GM12878 (cell line): ENCODE results near the gene ARMS2. TPM values are rescaled to one million over a fixed set of nuclear protein-coding genes. Genes with fewer than 3 reads are reported as not detected.

Source experiments
- ATAC-seq: fragments of 200-7000 bp; cut with Tn5 transposase; 3 replicates; pipeline ENCODE4 v1.9.1; 2020; ENCODE audit warnings: mild to moderate bottlenecking, moderate library complexity
- BruUV-seq: library from RNA; stranded (reverse); fragments of 400-500 nt; replicated peaks from 2 replicates; lab custom pipeline; 2021; lab: Mats Ljungman, UMichigan
- CTCF ChIA-PET: fragments of 300-600 bp; sonication (Branson Sonifier 250); formaldehyde crosslinking; extraction: SDS; loops from one replicate; lab custom pipeline; 2021; ENCODE audit warnings: inconsistent platforms; lab: Yijun Ruan, JAX
- POLR2A ChIA-PET: fragments of 350-600 bp; formaldehyde crosslinking; extraction: SDS; loops from one replicate; lab custom pipeline; 2021; ENCODE audit warnings: inconsistent platforms; lab: Charles Lee
- RAD21 ChIA-PET: fragments of 300-600 bp; sonication (Branson Sonifier 250); formaldehyde crosslinking; loops from one replicate; lab custom pipeline; 2023; ENCODE audit warnings: antibody characterized with exemption; ENCODE audit not compliant: unreplicated experiment; lab: Charles Lee
- SMC1A ChIA-PET: fragments of 300-600 bp; sonication (Branson Sonifier 250); formaldehyde crosslinking; loops from one replicate; lab custom pipeline; 2023; ENCODE audit not compliant: unreplicated experiment, uncharacterized antibody; lab: Charles Lee
- DNase-seq: peaks from one replicate; pipeline ENCODE4 v3.0.0-alpha.2; 2011; ENCODE audit warnings: low read depth, low spot score
- FAIRE-seq: peaks from 3 replicates; lab custom pipeline; 2011; peaks lifted over from hg19 to GRCh38; lab: Jason Lieb, UNC
- H2AFZ ChIP-seq: 2 replicates; pipeline ENCODE4 v1.6.0; 2011; ENCODE audit warnings: low read depth, low read length, control low read depth; ENCODE audit not compliant: control insufficient read depth
- H3K27ac ChIP-seq: 2 replicates; pipeline ENCODE4 v1.5.1; 2011; ENCODE audit warnings: control low read depth; ENCODE audit not compliant: control insufficient read depth, insufficient read depth
- H3K27me3 ChIP-seq, 2 experiments: replicated peaks in 1 of 2; 2 replicates each; pipeline versions ENCODE4 v1.6.0 to v1.6.1; 2011; ENCODE audit warnings: low read length in 1 of 2; ENCODE audit not compliant: control insufficient read depth in 2 of 2, insufficient read depth in 2 of 2
- H3K36me3 ChIP-seq, 2 experiments: 2 replicates each; pipeline ENCODE4 v1.5.1; 2011; ENCODE audit warnings: low read length in 1 of 2; ENCODE audit not compliant: control insufficient read depth in 2 of 2, insufficient read depth in 2 of 2
- H3K4me1 ChIP-seq: 2 replicates; pipeline ENCODE4 v1.6.1; 2011; ENCODE audit warnings: mild to moderate bottlenecking, low read length, moderate library complexity, mixed read lengths; ENCODE audit not compliant: control insufficient read depth, insufficient read depth
- H3K4me2 ChIP-seq: 2 replicates; pipeline ENCODE4 v1.6.0; 2011; ENCODE audit warnings: control low read depth; ENCODE audit not compliant: control insufficient read depth, insufficient read depth
- H3K4me3 ChIP-seq: fragments of 200-600 bp; sonication (generic); 2 replicates; pipeline ENCODE4 v1.5.1; 2016
- H3K79me2 ChIP-seq: 2 replicates; pipeline ENCODE4 v1.6.0; 2011; ENCODE audit warnings: low read length; ENCODE audit not compliant: control insufficient read depth, insufficient read depth
- H3K9ac ChIP-seq: 2 replicates; pipeline ENCODE4 v1.8.0; 2011; ENCODE audit warnings: low read length, control low read depth, mixed read lengths; ENCODE audit not compliant: control insufficient read depth, insufficient read depth
- H3K9me3 ChIP-seq: replicated peaks from 3 replicates; pipeline ENCODE4 v1.5.1; 2011; ENCODE audit warnings: mild to moderate bottlenecking, low read length; ENCODE audit not compliant: control insufficient read depth, insufficient read depth
- H4K20me1 ChIP-seq: 2 replicates; pipeline ENCODE4 v1.6.0; 2011; ENCODE audit not compliant: control insufficient read depth, insufficient read depth
- BHLHE40 ChIP-seq, 2 experiments: fragments of 450-650 bp in 1 of 2; IDR thresholded peaks; 2 replicates each; pipeline ENCODE4 v1.6.1; 2011 to 2017; ENCODE audit warnings: low read depth in 2 of 2, borderline replicate concordance in 1 of 2, improper control_type of control experiment in 1 of 2, low read length in 1 of 2, mild to moderate bottlenecking in 1 of 2
- CEBPZ ChIP-seq: fragments of 150-350 bp; IDR thresholded peaks from 2 replicates; pipeline ENCODE4 v1.6.1; 2016; ENCODE audit warnings: low read depth, low read length
- CHD1 ChIP-seq: IDR thresholded peaks from 2 replicates; pipeline ENCODE4 v1.6.1; 2012; ENCODE audit warnings: low read depth, low read length, improper control_type of control experiment
- CREM ChIP-seq: IDR thresholded peaks from 2 replicates; pipeline ENCODE4 v1.6.1; 2014; ENCODE audit warnings: antibody characterized with exemption, low read depth
- E2F8 ChIP-seq: fragments of 450-650 bp; IDR thresholded peaks from 2 replicates; pipeline ENCODE4 v1.6.1; 2018; ENCODE audit warnings: mild to moderate bottlenecking, low read depth, moderate library complexity; ENCODE audit not compliant: partially characterized antibody
- HSF1 ChIP-seq: fragments of 150-350 bp; IDR thresholded peaks from 2 replicates; pipeline ENCODE4 v1.6.1; 2014; ENCODE audit warnings: mild to moderate bottlenecking, low read depth, low read length
- JUND ChIP-seq: IDR thresholded peaks from 2 replicates; pipeline ENCODE4 v1.6.1; 2012; ENCODE audit warnings: low read depth, mild to moderate bottlenecking, low read length, improper control_type of control experiment, moderate library complexity
- MXI1 ChIP-seq: fragments of 150-350 bp; IDR thresholded peaks from 2 replicates; pipeline ENCODE4 v1.6.1; 2011; ENCODE audit warnings: low read depth, mild to moderate bottlenecking, inconsistent platforms, low read length, improper control_type of control experiment
- PAX8 ChIP-seq: fragments of 450-650 bp; IDR thresholded peaks from 2 replicates; pipeline ENCODE4 v1.6.1; 2017; ENCODE audit warnings: mild to moderate bottlenecking, moderate library complexity
- SUZ12 ChIP-seq: fragments of 200-600 bp; sonication (generic); IDR thresholded peaks from one replicate; pipeline ENCODE4 v1.6.1; 2018; ENCODE audit warnings: antibody characterized with exemption, mild to moderate bottlenecking; ENCODE audit not compliant: unreplicated experiment
- YY1 ChIP-seq: IDR thresholded peaks from 2 replicates; pipeline ENCODE4 v1.6.1; 2011; ENCODE audit warnings: low read depth, mild to moderate bottlenecking, low read length
- WGBS: methylation state at CpG from one replicate; pipeline ENCODE4 v1.1.6; 2016; ENCODE audit warnings: low lambda C conversion rate; ENCODE audit not compliant: insufficient replicate concordance, insufficient coverage; ENCODE audit errors: missing lambda C conversion rate; 5-methylcytosine and 5-hydroxymethylcytosine counted together
- in situ Hi-C: fragments of 300-500 bp; cut with MboI; formaldehyde crosslinking; loops from 9 replicates; pipeline ENCODE4 v1.14.3; 2018; ENCODE audit warnings: mixed read lengths
- intact Hi-C: fragments of 100-400 bp; cut with micrococcal nuclease; formaldehyde crosslinking; loops from one replicate; pipeline ENCODE4 v1.14.2; 2022; ENCODE audit not compliant: unreplicated experiment
- polyA plus RNA-seq, 11 experiments: library from polyadenylated mRNA; depleted of rRNA in 4 of 11; unstranded in 6 of 11; stranded (reverse) in 5 of 11; fragments of >200 nt; fragmentation: Nextera tagmentation in 4 of 11; fragmentation: Illumina TruSeq in 1 of 11; extraction: Ambion mirVana in 4 of 11; extraction: Trizol in 1 of 11; gene quantifications; 1 replicate in 1 of 11; 2 replicates in 10 of 11; pipeline versions ENCODE4 v1.2.1 to v1.2.3, GENCODE V29; 2011 to 2016; ENCODE audit warnings: inconsistent platforms in 2 of 11, missing spikeins in 2 of 11, low read depth in 1 of 11
- total RNA-seq, 4 experiments: library from RNA; depleted of rRNA in 3 of 4; stranded (reverse); fragments of >200 nt in 3 of 4; fragmentation: Illumina TruSeq in 1 of 4; extraction: Trizol in 1 of 4; gene quantifications; 2 replicates each; pipeline versions ENCODE4 v1.2.1 to v1.2.3, GENCODE V29; 2013 to 2021

Gene ARMS2
- total and polyA plus RNA-seq, 10 of the 15 experiments (the other 5 are each of a cell fraction or from before 2014, with no cell fraction given) = not detected

- no peaks in the 10 kb centered on the region for H4K20me1 ChIP-seq
- H3K4me3 ChIP-seq = no peak overlapping the region
- H3K9me3 ChIP-seq = no peaks in the 10 kb centered on the region
- RAD21 ChIA-PET = no interaction called here
- no peak overlapping the region for H3K9ac ChIP-seq
- H2AFZ ChIP-seq = no peak overlapping the region
- H3K27ac ChIP-seq = no peak overlapping the region
- in situ Hi-C loops (no loop called here), intact Hi-C loops (no loop called here)
- 1% methylated on average over 5 of the region's 5 CpGs for WGBS
- TF ChIP-seq SUZ12 (no peak), E2F8 (no peak), CREM (no peak), YY1 (no peak)
- POLR2A ChIA-PET = no interaction called here
- ATAC-seq (no peak), DNase-seq (no peak), FAIRE-seq (no peak)
- no TSS peak for BruUV-seq
- H3K4me1 ChIP-seq = no peaks in the 10 kb centered on the region
- H3K4me2 ChIP-seq = no peak overlapping the region
- no peaks in the 10 kb centered on the region for H3K36me3 ChIP-seq
- peaks cover 0 to 14% of the 10 kb centered on the region in 2 experiments for H3K27me3 ChIP-seq
- CTCF ChIA-PET = no interaction called here
- SMC1A ChIA-PET = no interaction called here
- H3K79me2 ChIP-seq = no peaks in the 10 kb centered on the region
Measured at GRCh38 chr10:122457934-122458333, 3.5 kb downstream of the ARMS2 start.

GRCh38 chr10:122458693-122459092 lies 4.2 kb downstream of the ARMS2 start:
- no peak overlapping the region for H3K4me3 ChIP-seq
- WGBS = 38% methylated on average over 5 of the region's 6 CpGs
- intact Hi-C loops = no loop called here
- in situ Hi-C loops = no loop called here
- H4K20me1 ChIP-seq = no peaks in the 10 kb centered on the region
- FAIRE-seq (no peak), ATAC-seq (no peak), DNase-seq (no peak)
- ChIA-PET CTCF (no interaction called here), RAD21 (no interaction called here), SMC1A (no interaction called here), POLR2A (no interaction called here)
- peaks cover 1 to 14% of the 10 kb centered on the region in 2 experiments for H3K27me3 ChIP-seq
- H3K4me2 ChIP-seq = no peak overlapping the region
- no peaks in the 10 kb centered on the region for H3K79me2 ChIP-seq
- no peak overlapping the region for H3K27ac ChIP-seq
- H2AFZ ChIP-seq = no peak overlapping the region
- no peak for TF ChIP-seq PAX8
- TF ChIP-seq JUND = no peak
- no peak for TF ChIP-seq BHLHE40 (IDR thresholded peaks at IDR 0.05; ENCODE audit: borderline replicate concordance in 1 of 2, low read depth in 2 of 2, low read length in 1 of 2)
- no peak for TF ChIP-seq CEBPZ
- no peak for TF ChIP-seq MXI1
- no peak for TF ChIP-seq CHD1
- TF ChIP-seq HSF1 = no peak
- no peaks in the 10 kb centered on the region for H3K36me3 ChIP-seq
- no peaks in the 10 kb centered on the region for H3K4me1 ChIP-seq
- H3K9ac ChIP-seq = no peak overlapping the region
- H3K9me3 ChIP-seq = no peaks in the 10 kb centered on the region
- no TSS peak for BruUV-seq
